GM21390 (cell line): ENCODE measurements around the gene MRPL40.

Source experiments
- ATAC-seq: cut with Tn5 transposase; IDR thresholded peaks from one replicate; pipeline ENCODE4 v1.9.1; 2021; ENCODE audit not compliant: unreplicated experiment

Gene MRPL40

DNA sequence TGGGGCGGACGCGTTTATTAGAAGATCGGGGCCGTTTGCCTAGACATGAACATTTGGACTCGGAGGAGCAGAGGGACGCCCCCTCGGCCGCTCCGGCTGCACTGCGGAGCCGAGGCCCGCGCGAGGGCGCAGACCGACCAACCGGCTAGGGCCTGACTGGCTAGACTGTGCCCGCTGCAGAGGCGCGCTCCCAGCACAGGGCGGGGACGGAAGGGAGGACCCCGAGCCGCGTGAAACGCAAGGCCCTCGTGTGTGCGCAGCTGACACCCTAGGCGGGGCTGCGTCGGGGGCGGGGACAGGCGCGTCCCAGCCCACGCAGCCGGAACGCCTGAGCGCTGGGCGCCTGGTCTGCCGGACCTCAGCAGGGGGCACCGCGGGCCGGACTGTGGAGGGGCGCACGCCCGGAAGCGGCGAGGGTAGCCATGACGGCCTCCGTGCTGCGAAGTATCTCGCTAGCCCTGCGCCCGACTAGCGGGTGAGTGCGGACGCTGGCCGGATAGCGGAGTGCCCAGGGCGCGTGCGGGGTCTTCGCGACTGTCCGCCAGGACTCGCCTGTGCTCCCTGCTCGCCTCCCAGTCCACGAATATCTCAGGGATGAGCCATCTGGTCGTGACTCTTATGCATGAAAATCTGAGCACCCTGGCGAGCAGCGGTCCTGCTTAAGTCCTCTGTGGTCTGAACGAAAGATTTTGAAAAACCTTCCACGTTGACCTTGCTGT, at the start of gene MRPL40:
TSS of gene MRPL40 (plus strand) at position 413 of the 719 bp plus-strand sequence. CDS start at position 423, 10 bp downstream.
- peak; percentile 77 for ATAC-seq

DNA sequence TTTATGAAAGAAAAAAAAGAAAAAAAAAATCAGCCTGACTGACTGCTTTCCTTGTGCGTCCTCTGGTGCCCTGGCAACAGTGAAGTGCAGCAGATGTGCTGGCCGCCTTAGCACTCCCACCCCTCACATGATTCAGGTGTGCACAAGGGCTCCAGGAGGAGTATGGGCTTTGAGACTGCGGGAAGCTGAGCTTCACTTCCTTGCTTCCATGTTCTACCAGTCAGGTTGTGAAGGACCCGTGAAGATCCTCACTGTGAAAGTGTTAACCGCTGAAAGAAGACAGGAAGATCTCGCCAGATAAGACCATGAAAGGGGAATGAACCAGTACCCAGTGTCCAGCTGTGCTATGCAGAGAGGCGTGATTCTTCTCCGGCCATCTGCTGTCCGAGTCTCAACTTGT, 49.1 kb upstream of the MRPL40 start:
- ATAC-seq: no peak

DNA sequence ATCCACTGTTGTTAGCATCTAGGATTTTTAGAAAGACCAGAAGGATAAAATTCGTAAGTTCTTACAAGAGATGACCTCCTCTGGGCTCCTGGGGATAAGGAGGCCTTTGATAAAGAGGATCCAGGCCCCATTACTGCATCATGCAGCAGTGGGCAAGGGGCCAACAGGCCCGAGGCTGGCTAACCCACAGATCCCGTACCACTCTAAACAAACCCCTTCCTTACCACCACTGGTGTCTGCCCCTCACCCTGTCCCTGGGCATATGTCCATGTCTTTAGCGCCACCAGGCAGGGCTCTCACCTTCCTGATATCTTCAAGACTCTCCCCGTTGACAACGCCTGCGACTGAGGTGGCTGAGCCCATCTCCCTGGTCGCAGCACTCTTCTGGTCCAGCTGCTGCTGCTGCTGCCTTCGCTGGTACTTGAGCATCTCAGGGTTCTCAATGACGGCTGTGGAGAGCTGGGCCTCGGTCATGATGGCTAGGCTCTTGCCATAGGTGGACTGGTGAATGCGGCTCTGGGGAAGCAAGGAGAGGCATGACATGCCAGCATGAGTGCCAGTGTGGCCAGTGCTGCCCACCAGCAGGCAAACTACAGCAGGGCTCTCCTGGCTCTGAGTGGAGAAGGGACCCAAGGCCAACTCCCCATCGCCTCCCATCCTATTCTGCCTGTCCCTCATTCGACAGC, 47.0 kb upstream of the MRPL40 start:
- ATAC-seq: no peak

DNA sequence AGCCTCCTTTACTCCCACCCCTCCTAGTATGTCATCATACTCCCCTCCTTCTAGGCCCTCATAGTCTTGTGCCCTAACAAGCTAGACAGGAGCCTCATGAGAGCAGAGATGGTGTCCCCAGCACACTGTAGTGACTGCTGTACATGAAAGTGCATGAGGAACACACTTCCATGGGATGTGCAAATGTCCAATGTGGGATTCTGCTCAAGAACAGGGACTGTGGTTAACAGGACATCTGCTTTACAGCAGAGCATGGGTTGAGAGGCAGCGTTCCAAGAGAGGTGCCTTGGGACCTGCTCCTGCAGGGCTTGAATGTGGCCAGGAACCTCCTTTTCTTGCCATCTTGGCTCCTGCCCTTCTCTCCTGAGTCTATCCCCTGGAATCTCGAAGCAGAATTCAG, 46.1 kb upstream of the MRPL40 start:
- no peak for ATAC-seq

DNA sequence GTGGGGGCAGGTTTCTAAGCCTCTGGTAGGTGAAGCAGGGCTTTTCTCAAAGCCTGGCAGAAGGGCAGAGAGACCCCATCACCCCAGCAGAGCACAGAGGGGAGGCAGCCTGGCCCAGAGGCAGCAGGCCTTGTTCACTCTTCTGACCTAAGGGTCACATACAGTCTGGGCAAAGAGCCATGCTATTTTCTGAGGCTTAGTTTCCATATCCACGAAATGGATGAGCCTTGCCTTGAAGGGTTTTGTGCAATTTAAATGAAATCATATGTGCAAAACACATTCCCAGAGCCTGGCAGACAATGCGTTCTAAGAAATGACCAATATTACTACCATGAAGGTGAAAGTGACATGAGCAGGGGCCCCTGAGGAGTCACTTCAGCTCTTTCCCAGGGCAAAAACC, 45.3 kb upstream of the MRPL40 start:
- no peak for ATAC-seq

DNA sequence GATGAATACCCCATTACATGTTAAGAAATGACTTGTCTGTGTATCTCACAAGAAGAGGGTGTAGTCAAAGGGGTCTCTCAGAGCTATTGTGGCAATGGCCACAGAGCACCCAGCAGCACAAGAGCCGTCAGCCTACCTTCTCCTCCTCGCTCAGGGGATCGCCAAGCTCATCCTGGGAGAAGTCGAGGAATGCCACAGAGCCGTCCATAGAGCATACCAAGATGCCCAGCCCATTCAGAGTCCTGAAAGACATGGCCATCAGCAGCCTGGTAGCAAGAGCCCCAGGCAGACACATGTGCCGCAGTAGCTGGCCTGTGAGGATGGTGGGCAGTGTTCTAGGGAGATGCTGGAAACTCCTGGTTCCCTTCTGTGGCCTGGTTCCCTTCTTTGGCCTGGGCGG, 44.8 kb upstream of the MRPL40 start:
- no peak for ATAC-seq

DNA sequence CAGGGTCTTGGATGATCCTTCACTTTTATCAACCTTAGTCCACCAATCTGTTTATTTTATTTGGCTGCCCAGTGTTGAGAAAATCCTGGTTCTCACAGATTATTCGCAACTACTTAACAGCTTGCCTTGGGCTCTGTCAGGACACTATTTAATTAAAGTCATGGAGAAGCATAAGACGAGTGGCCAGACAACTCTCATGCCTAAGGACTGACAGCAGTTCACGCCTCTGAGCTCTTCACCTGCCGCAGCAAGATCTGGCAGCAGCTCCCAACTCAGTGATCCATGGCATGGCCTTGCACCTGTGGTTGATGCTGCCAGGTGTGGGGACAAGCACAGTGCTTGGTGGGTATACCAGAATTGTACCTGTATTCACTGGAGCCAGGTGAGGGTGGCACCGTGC, 38.6 kb upstream of the MRPL40 start:
- ATAC-seq: no peak

DNA sequence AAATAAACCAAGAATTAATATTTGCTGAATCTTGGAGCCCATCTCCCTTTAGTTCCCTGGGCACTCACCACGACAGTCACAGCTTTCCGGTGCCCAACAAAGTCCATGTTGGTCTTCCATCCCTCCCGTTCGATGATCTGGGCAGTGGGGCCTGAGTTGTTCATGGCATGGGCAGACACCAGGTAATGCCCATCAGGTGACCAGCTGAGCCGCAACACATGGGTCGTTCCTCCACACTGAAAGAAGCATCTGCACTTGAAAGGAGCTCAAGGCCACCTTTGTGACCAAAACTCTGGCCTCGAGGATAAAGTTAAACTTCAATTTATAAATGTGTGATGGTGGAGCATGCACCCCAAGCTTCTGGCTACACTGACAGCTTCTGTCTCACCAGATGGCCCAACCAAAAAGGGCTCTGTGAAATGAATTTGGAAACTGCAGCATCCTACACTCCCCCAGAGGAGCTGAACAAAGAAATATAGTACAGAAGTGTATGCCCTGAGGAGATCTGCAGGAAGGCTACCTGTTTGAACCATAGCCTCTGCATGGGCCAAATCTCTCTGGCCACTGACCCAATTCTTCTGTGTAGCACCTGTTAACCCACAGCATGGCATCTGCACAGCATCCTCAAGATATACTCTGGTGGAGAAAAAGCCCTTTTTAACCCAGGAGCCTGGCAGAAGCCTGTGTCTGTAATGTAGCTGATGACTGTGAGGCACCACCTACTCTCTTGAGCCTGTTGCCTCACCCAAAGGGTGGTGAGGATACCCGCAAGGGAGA, 37.9 kb upstream of the MRPL40 start:
- no peak for ATAC-seq

DNA sequence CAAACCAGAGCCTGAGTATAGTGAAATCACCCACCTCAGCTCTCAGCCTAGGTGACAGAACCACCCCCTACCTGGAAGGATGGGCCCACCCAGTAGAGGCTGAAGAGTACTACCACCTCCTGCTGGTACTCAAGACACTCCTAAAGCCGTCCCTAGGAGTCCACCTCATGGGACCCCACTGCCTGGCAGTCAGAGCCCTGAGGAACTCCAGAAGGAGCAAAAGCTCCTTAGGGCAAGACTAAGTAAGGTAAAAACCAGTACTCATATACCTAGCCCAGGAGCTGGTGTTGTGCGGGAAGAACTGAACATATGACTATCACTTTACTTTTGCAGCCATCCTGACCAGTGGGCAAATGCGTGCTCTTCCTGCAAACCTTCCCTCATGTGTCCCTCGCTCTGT, 37.1 kb upstream of the MRPL40 start:
- ATAC-seq: no peak

DNA sequence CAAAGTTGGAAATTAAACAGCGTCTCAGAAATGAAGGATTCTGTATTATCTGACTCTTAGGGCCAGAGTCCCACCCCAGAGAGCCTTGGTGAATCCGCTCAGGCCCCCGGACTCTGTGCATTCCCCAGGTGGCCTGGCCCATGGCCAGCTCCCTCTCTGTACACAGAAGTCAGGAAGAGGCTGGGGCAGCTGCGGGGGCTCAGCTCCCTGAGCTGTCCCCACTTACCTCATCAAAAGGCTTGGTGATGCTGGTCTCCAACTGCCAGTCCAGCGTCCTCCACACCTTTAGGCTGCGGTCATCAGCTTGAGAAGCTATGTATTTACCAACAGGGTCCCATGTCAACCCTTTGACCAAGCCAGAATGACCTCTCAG, 35.8 kb upstream of the MRPL40 start:
- ATAC-seq: no peak

DNA sequence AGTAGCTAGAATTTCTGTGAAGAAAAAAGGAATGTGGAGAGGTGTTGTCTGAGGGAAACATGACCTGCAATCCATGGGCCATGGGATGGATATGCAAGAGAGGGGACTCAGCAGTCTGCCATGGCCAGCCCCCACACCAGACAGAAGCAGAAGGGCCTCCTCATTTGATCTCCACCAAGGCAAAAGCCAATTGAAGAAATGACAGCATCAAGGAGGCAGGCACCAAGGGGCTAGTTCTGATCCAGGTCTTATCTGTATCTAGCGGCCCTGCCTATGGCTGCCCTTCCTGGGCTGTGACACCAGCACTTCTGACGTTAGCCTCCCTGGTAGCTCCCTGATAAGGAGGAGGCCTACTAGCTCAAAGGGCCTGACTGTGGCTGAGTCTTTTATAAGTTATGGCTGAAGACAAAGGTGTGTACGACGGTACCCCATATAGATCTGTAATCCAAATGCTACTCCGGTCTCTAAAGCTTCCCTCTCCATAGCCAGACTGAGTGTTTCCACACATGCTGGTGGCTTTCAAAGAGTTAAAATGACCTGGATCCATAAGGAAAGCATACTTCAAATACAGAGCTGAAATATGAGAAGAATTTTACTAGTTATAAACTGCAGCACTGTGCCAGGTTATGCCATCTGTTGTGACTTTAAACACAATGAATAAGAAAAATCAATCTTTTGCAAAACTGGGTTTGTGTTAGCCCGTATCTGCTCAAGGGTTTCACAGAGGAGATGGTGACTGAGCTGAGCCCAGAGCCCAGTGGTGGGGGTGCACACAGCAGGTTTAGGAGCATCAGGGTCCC, 35.2 kb upstream of the MRPL40 start:
- no peak for ATAC-seq

DNA sequence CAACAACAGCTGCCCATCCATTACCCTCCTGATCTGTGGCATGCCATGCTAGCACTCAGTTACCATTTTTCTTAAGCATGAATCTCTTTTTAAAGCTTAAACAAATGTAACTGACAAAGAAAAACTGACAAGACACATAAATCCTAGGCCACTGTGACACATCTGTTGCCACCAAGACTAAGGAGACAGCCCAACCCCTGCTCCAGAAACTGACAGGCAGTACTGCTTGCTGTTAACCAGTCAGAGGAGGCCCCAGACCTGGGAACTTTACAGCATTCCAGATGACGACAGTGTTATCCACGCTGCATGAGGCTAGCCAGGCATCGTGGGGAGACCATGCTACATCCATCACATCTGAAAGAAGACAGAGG, 34.6 kb upstream of the MRPL40 start:
- ATAC-seq: no peak

DNA sequence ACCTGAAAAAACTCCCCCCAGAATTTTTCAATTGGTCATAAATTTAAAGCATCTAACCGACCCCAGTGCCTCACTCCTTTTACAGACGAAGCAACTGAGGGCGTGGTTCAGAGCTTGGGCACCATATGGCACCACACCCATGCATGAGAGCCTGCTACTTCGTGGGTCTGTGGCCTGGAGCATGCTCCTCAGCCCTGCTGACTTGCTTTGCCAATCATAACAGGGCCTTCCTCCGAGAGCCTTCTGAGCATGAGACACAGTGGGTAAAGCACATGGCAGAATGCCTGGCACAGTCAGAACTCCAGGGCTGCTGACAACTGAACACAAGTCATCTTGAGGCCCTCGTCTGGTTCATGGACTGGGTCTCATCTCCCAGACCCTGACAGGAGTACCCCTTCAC, 34.1 kb upstream of the MRPL40 start:
- ATAC-seq: no peak

DNA sequence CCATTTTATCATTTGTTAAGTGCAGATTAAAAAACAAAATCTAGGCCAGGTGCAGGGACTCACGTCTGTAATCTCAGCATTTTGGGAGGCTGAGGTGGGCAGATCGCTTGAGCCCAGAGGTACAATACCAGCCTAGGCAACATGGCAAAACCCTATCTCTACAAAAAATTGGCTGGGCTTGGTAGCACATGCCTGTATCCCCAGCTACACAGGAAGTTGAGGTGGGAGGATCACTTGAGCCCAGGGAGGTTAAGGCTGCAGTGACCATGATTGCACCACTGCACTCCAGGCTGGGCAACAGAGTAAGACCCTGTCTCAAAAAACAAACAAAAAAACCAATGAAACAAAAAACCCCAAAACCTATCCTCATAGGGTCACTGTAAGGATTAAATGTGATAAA, 33.7 kb upstream of the MRPL40 start:
- ATAC-seq: no peak

DNA sequence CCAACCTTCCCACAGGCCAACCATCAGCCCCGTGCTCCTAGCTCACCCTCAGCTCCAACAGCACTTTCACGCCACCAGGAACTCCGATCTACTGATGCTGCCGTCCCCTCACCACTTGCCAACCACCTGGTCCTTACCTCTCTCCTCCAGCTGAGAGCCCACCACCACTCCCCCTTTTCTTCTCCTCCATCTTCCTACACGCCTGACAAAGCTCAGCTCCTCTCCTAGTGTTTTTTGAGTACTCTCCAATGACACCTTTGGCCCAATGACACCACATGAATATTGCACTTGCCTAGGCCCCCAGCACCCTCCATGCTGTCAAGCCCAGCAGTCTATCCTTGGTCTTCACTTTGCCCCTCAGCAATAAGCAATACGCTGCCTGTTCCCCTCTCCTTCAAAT, 31.5 kb upstream of the MRPL40 start:
- no peak for ATAC-seq

DNA sequence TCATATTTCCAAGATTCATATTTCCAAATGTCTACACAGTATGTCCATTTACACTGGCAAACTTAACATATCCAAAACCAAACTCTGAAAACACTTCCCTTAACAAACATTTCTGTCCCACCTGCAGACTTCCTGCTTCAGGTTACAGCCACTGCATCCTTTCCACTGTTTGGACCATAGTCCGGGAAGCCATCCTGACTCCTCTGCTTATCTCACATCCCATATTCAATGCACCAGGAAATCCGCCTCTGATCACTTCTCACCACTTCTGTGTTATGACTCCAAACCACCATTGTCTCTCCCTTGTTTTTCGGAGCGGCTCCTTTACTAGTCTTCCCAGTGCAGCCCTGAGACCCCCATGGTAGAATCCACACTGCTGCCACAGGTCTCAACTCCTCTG, 30.9 kb upstream of the MRPL40 start:
- no peak for ATAC-seq

DNA sequence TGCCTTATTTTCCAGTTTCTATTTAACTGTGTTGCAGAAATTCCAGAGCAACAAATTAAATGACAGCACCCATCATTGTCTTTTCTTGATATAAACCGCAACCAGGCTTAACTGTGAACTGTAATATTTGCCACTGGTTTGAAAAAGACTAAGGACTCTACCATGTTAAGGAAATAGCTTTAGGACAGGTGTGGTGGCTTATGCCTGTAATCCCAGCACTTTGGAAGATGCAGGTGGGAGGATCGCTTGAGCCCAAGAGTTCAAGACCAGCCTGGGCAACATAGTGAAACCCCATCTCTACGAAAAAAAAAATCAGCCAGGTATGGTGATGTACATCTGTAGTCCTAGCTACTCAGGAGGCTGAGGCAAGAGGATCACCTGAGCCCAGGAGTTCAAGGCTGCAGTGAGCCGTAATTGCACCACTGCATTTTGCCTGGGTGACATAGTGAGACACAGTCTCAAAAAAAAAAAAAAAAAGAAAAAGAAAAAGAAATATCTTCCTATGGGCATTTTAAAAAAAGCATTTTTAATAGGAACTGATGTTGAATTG, 29.6 kb upstream of the MRPL40 start:
- no peak for ATAC-seq

DNA sequence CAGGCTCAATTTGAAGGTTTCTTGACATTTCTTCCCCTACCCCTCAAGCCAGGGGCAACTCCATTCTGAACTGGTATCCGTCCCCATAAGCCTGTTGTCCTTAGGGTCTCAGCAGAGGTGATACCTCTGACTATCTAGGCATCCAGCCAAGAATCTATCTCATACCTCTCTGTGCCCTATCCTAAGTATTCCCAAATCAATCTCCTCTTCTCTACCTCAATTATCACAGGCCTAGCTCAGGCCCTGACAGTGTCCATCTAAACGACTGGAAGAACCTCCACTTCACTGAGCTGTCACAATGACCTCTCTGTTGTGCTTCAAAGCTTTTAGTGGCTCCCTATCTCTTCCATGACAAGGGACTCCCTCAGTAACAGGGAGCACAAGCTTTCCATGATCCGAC, 27.7 kb upstream of the MRPL40 start:
- no peak for ATAC-seq

DNA sequence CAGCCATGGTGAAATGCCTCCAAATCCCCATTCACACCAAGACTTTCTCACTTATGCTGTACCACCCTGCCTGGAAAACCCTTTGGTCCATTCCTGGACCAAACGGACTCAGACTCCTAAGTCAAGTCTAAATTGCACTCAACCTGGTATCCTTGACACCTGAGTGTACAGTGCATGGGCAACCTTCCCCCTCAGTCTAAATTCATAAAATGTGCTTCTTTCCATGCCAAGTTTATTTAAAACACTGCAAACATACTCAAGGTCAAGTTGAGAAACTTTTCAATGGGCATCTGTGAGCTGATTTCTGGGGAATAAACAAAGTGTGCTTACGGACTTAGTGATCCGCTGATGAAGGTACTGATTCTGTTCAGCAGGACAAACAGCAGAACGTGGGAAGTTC, 27.2 kb upstream of the MRPL40 start:
- ATAC-seq: no peak

DNA sequence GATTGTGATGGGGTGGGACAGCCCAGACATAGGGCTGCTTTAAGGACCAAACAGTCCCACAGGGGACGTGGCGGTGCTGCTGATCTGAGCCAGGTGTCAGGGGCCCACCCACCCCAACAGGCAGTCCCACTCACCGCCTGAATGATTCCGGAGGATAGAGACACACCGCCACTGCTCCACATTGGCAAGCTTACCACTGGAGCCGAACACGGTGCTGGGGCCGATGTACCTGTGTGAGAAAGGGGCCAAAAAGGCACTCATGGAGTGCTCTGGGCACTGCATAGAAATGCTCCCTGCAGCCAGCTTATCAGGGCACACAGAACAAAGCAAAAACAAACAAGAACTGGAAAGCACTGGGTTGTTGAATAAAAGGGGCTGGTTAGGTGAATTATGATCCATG, 26.7 kb upstream of the MRPL40 start:
- ATAC-seq: no peak

DNA sequence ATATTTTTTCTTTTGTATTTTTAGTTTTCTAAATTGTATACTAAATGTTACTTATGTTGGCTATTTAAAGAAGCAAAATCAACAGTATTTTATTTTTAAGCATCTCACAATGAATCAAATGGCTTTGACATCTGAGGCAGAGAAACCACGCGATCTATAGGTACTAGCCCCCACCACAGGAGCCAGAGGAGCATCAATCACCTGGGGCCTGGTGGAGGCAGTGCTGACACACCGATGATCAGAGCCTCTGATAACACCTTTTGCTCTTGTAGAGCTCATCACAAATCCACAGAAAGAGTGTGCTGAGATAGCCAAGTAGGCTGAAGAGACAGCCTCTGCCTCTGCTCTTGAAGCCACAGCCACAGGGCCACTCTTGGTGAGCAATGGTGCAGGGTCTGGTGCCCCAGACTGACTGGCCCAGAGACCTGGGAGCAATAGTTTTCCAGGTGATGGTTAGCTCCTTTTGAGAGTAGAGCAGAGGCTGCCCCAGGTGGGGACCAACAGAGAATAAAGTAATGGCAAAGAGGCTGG, 26.0 kb upstream of the MRPL40 start:
- ATAC-seq: no peak
